SH-SY5Y (cell line): ENCODE data around the gene HEMK1.

Experiments
- GATA2 ChIP-seq: IDR thresholded peaks from 2 replicates; pipeline ENCODE4 v1.6.1; 2011; ENCODE audit warnings: mild to moderate bottlenecking, low read depth, low read length
- GATA3 ChIP-seq: IDR thresholded peaks from 2 replicates; pipeline ENCODE4 v1.6.1; 2011; ENCODE audit warnings: low read depth, mild to moderate bottlenecking, low read length, moderate library complexity

DNA sequence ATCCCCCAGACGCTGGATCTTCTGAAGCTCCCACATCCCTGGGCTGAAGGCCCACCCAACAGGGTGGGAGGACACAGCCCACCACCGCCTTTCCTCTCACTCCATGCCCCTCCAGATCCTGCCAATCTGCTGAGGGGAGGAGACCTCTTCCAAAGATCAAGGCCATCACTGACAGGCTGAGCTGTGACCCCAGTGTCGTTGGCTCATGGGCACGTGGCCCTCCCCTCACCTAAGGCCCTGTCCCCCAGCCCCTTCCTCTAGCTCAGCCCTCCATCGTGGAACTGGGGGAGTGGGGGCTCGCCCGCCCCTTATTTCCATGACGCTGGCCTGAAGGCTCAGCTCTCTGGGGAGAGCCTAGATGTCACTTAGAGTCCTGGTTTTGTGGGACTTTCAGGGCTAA is 12.2 kb upstream of the HEMK1 start:
- TF ChIP-seq GATA2, result no peak
- TF ChIP-seq GATA3, result no peak
